ENCODE results near the gene DIABLO. TPM values are rescaled to one million over a fixed set of nuclear protein-coding genes. Genes with fewer than 3 reads are reported as not detected.
"Not testable (repeated sequence)": the region's sequence is repeated elsewhere in the genome, so short reads cannot be mapped to it uniquely, and the experiment has no call there.

DIABLO gene
- polyA plus RNA-seq, 3 donors, result 65.1 to 74.3 (median 70.1) TPM

- no peak for DNase-seq
These were observed 2.2 kb upstream of the DIABLO start for GRCh38 chr12:122228092-122228491.

GRCh38 chr12:122227341-122227740 lies 1.5 kb upstream of the DIABLO start:
- DNase-seq, result no peak

GRCh38 chr12:122226366-122227125 lies 694 bp upstream of the DIABLO start:
- DNase-seq, result no peak

GRCh38 chr12:122216445-122216844 lies 9.4 kb downstream of the DIABLO start:
- no peak for DNase-seq

GRCh38 chr12:122215771-122216170 lies 10.1 kb downstream of the DIABLO start:
- DNase-seq, result no peak

GRCh38 chr12:122208073-122208820 lies 17.6 kb downstream of the DIABLO start:
- no peak for DNase-seq

GRCh38 chr12:122207391-122207790 lies 18.5 kb downstream of the DIABLO start:
- no peak for DNase-seq

- no peak for DNase-seq
These were observed 18.9 kb downstream of the DIABLO start for GRCh38 chr12:122206976-122207375.

GRCh38 chr12:122206111-122206881 lies 19.6 kb downstream of the DIABLO start:
- DNase-seq, result no peak

GRCh38 chr12:122205053-122205925 lies 20.6 kb downstream of the DIABLO start:
- no peak for DNase-seq

GRCh38 chr12:122204167-122205052 lies 21.4 kb downstream of the DIABLO start:
- no peak for DNase-seq

- DNase-seq, result peak; percentile 43
These were observed 22.3 kb downstream of the DIABLO start, which contains the start of gene B3GNT4 for GRCh38 chr12:122203301-122204166. Gene B3GNT4, plus strand, starts transcription at chr12:122203709. Its CDS starts 910 bp downstream, at chr12:122204619.

GRCh38 chr12:122202811-122203210 lies 23.0 kb downstream of the DIABLO start:
- not testable (repeated sequence) for DNase-seq

GRCh38 chr12:122202017-122202416 lies 23.8 kb downstream of the DIABLO start:
- DNase-seq, result no peak

- DNase-seq, result no peak
These were observed 24.5 kb downstream of the DIABLO start for GRCh38 chr12:122201381-122201780.

GRCh38 chr12:122200541-122201175 lies 25.2 kb downstream of the DIABLO start:
- DNase-seq, result no peak

GRCh38 chr12:122199484-122200355 lies 26.1 kb downstream of the DIABLO start:
- no peak for DNase-seq

GRCh38 chr12:122197612-122197966 lies 28.3 kb downstream of the DIABLO start:
- DNase-seq, result no peak

All from renal pelvis (tissue), 4 donors.